ENCODE measurements around the gene SERGEF.

The SERGEF gene

GRCh38 chr11:17786824-17787525 is 225.9 kb downstream of the SERGEF start:
- no peak for DNase-seq (ENCODE audit: low read depth in 1 of 2, low spot score in 1 of 2)
- no peak for TF ChIP-seq JUND (IDR thresholded peaks at IDR 0.05; ENCODE audit: low read depth)
- in situ Hi-C loops (cut with HindIII; ENCODE audit: low pct_unique_long_range_greater_than_20kb, low sequenced_read_pairs): no loop called here

GRCh38 chr11:17783878-17784277 is 229.0 kb downstream of the SERGEF start:
- TF ChIP-seq JUND (IDR thresholded peaks at IDR 0.05; ENCODE audit: low read depth): no peak
- in situ Hi-C loops (cut with HindIII; ENCODE audit: low pct_unique_long_range_greater_than_20kb, low sequenced_read_pairs): no loop called here

GRCh38 chr11:17782603-17783337 is 230.1 kb downstream of the SERGEF start:
- in situ Hi-C loops (cut with HindIII; ENCODE audit: low pct_unique_long_range_greater_than_20kb, low sequenced_read_pairs): no loop called here
- TF ChIP-seq JUND (IDR thresholded peaks at IDR 0.05; ENCODE audit: low read depth): no peak
- DNase-seq (ENCODE audit: low read depth in 1 of 2, low spot score in 1 of 2): no peak

More at GRCh38 chr11:17783878-17784277, 229.0 kb downstream of the SERGEF start:
- DNase-seq (ENCODE audit: low read depth in 1 of 2, low spot score in 1 of 2): no peak

- TF ChIP-seq JUND (IDR thresholded peaks at IDR 0.05; ENCODE audit: low read depth): no peak
- in situ Hi-C loops (cut with HindIII; ENCODE audit: low pct_unique_long_range_greater_than_20kb, low sequenced_read_pairs): no loop called here
These were observed 230.7 kb downstream of the SERGEF start for GRCh38 chr11:17782145-17782544.

GRCh38 chr11:17781626-17782025 is 231.2 kb downstream of the SERGEF start:
- in situ Hi-C loops (cut with HindIII; ENCODE audit: low pct_unique_long_range_greater_than_20kb, low sequenced_read_pairs): no loop called here
- no peak for TF ChIP-seq JUND (IDR thresholded peaks at IDR 0.05; ENCODE audit: low read depth)
- no peak for DNase-seq (ENCODE audit: low read depth in 1 of 2, low spot score in 1 of 2)

More at GRCh38 chr11:17782145-17782544, 230.7 kb downstream of the SERGEF start:
- DNase-seq (ENCODE audit: low read depth in 1 of 2, low spot score in 1 of 2): no peak

GRCh38 chr11:17781221-17781620 is 231.6 kb downstream of the SERGEF start:
- no peak for DNase-seq (ENCODE audit: low read depth in 1 of 2, low spot score in 1 of 2)
- in situ Hi-C loops (cut with HindIII; ENCODE audit: low pct_unique_long_range_greater_than_20kb, low sequenced_read_pairs): no loop called here
- TF ChIP-seq JUND (IDR thresholded peaks at IDR 0.05; ENCODE audit: low read depth): no peak

- no peak for TF ChIP-seq JUND (IDR thresholded peaks at IDR 0.05; ENCODE audit: low read depth)
- in situ Hi-C loops (cut with HindIII; ENCODE audit: low pct_unique_long_range_greater_than_20kb, low sequenced_read_pairs): no loop called here
- DNase-seq (ENCODE audit: low read depth in 1 of 2, low spot score in 1 of 2): no peak
These were observed 232.2 kb downstream of the SERGEF start for GRCh38 chr11:17780668-17781067.

GRCh38 chr11:17779861-17780594 is 232.8 kb downstream of the SERGEF start:
- no peak for TF ChIP-seq JUND (IDR thresholded peaks at IDR 0.05; ENCODE audit: low read depth)
- in situ Hi-C loops (cut with HindIII; ENCODE audit: low pct_unique_long_range_greater_than_20kb, low sequenced_read_pairs): no loop called here
- peak in 1 of 2 experiments; percentile 15 for DNase-seq (ENCODE audit: low read depth in 1 of 2, low spot score in 1 of 2)

GRCh38 chr11:17778956-17779860 is 233.6 kb downstream of the SERGEF start:
- no peak for TF ChIP-seq JUND (IDR thresholded peaks at IDR 0.05; ENCODE audit: low read depth)
- DNase-seq (ENCODE audit: low read depth in 1 of 2, low spot score in 1 of 2): no peak
- in situ Hi-C loops (cut with HindIII; ENCODE audit: low pct_unique_long_range_greater_than_20kb, low sequenced_read_pairs): no loop called here

- no peak for TF ChIP-seq JUND (IDR thresholded peaks at IDR 0.05; ENCODE audit: low read depth)
- DNase-seq (ENCODE audit: low read depth in 1 of 2, low spot score in 1 of 2): no peak
- in situ Hi-C loops (cut with HindIII; ENCODE audit: low pct_unique_long_range_greater_than_20kb, low sequenced_read_pairs): no loop called here
These were observed 234.5 kb downstream of the SERGEF start for GRCh38 chr11:17778352-17778751.

- in situ Hi-C loops (cut with HindIII; ENCODE audit: low pct_unique_long_range_greater_than_20kb, low sequenced_read_pairs): no loop called here
- no peak for TF ChIP-seq JUND (IDR thresholded peaks at IDR 0.05; ENCODE audit: low read depth)
- DNase-seq (ENCODE audit: low read depth in 1 of 2, low spot score in 1 of 2): no peak
These were observed 235.1 kb downstream of the SERGEF start for GRCh38 chr11:17777738-17778091.
